ENCODE measurements around the gene LMX1B. TPM values are rescaled to one million over a fixed set of nuclear protein-coding genes. Genes with fewer than 3 reads are reported as not detected.
A peak's percentile ranks its signal among the peaks of the same experiment; 100 is the strongest.

The LMX1B gene
- total and polyA plus RNA-seq, 7 experiments from 2014 or later, result not detected

- peaks cover 10 to 12% of the 10 kb centered on the region in 2 donors for H3K27me3 ChIP-seq (ENCODE audit: control insufficient read depth in 2 of 2, insufficient read depth in 2 of 2, low read length in 2 of 2)
- H3K4me1 Mint-ChIP-seq, result peaks cover 6 to 17% (median 11%) of the 10 kb centered on the region in 7 donors
- no peak for ATAC-seq
- no peaks in the 10 kb centered on the region for H3K9me3 ChIP-seq (ENCODE audit: control insufficient read depth in 2 of 3, low read length in 3 of 3)
- CTCF ChIA-PET, result no interaction called here
- H3K4me3 ChIP-seq (ENCODE audit: low read length), result no peak overlapping the region
- POLR2A ChIA-PET, result no interaction called here
- H3K4me3 Mint-ChIP-seq, result peak overlapping the region in 1 of 10 donors; percentile 25
- H3K36me3 Mint-ChIP-seq, result peaks cover 0 to 1% (median 0%) of the 10 kb centered on the region in 5 donors
- intact Hi-C loops (cut with micrococcal nuclease), result no loop called here
- H3K4me1 ChIP-seq (ENCODE audit: control insufficient read depth in 2 of 2, insufficient read depth in 2 of 2, low read length in 2 of 2), result peaks cover 6 to 7% of the 10 kb centered on the region in 2 donors
- DNase-seq, result no peak
- H3K36me3 ChIP-seq (ENCODE audit: control insufficient read depth in 2 of 3, insufficient read depth in 3 of 3, low read length in 3 of 3), result no peaks in the 10 kb centered on the region
- no peak overlapping the region for H3K27ac ChIP-seq (ENCODE audit: low read depth, low read length)
- no peak overlapping the region for H3K27ac Mint-ChIP-seq
- no peaks in the 10 kb centered on the region for H3K9me3 Mint-ChIP-seq
- H3K27me3 Mint-ChIP-seq, result peaks cover 43 to 75% (median 63%) of the 10 kb centered on the region in 5 donors
Measured at GRCh38 chr9:126609191-126609590, 4.5 kb upstream of the LMX1B start.

DNA sequence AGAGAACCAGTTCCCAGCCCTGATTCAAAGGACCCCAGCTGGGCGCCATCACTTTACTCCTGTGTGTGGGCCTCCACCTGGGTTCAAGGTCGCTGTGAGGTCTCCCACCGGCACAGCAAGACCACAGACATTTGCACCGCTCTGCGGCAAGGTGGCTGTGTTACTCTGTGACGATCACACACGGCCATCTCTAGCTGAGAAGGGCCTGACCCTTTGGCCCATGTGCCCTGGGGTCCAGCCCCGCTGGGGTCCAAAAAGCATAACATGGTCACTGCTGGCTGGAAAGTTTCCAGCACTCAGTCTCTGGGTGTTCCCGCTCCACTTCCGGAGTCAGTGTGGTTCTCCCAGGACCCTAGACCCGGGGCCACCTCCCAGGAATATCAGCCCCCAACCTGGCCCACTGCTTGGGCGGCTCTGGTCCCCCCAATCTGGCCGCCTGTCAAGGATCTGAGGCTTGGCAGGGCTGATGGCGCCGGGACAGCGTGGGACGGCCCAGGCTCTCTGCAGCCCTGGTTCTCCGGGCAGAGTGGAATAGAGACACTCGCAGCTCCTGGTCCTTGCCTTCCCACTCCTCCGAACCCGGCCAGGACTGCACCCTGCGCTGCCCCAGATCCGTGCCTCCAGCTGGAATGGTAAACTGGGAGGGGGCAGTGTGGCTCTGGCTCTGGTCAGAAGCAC lies 3.9 kb upstream of the LMX1B start:
- Histone ChIP-seq H3K4me3 (ENCODE audit: low read length) (no peak overlapping the region), H3K27me3 (ENCODE audit: control insufficient read depth in 2 of 2, insufficient read depth in 2 of 2, low read length in 2 of 2) (peaks cover 10 to 12% of the 10 kb centered on the region in 2 donors), H3K9me3 (ENCODE audit: control insufficient read depth in 2 of 3, low read length in 3 of 3) (no peaks in the 10 kb centered on the region), H3K27ac (ENCODE audit: low read depth, low read length) (no peak overlapping the region), H3K36me3 (ENCODE audit: control insufficient read depth in 2 of 3, insufficient read depth in 3 of 3, low read length in 3 of 3) (no peaks in the 10 kb centered on the region), H3K4me1 (ENCODE audit: control insufficient read depth in 2 of 2, insufficient read depth in 2 of 2, low read length in 2 of 2) (peaks cover 6 to 7% of the 10 kb centered on the region in 2 donors)
- ChIA-PET CTCF (no interaction called here), POLR2A (no interaction called here)
- Mint-ChIP-seq H3K9me3 (no peaks in the 10 kb centered on the region), H3K4me3 (peak overlapping the region in 1 of 10 donors; percentile 25), H3K27ac (no peak overlapping the region), H3K36me3 (peaks cover 0 to 1% (median 0%) of the 10 kb centered on the region in 5 donors), H3K4me1 (peaks cover 10 to 22% (median 15%) of the 10 kb centered on the region in 7 donors), H3K27me3 (peaks cover 48 to 78% (median 69%) of the 10 kb centered on the region in 5 donors)
- DNase-seq (no peak), ATAC-seq (no peak)
- intact Hi-C loops (cut with micrococcal nuclease), result loop anchor here in 1 of 2 donors (2.0 to 5.0 kb wide), 2 partner anchors 17 to 172 kb away; no protein-coding TSS in a partner anchor

DNA sequence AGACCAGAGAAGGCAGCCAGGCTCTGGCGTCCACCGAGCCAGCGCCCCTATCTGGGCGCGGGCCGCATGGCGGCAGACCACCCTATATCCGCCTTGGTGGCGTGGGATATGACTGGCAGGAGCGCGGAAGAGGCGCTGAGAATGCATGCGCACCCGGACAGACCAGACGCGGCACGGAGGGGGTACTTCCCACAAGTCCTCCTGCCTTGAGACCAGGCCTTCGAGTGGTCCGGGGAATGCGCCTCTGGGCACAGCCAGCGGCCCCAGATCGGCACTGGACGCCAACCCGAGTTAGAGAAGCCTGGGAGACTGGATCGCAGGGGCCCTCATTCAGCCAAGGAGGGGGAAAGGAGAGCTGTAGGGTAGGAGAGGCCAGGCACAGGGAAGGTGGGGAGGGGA lies 2.5 kb upstream of the LMX1B start:
- peaks cover 0 to 1% (median 0%) of the 10 kb centered on the region in 5 donors for H3K36me3 Mint-ChIP-seq
- DNase-seq, result peak in 1 of 9 donors; percentile 12

DNA sequence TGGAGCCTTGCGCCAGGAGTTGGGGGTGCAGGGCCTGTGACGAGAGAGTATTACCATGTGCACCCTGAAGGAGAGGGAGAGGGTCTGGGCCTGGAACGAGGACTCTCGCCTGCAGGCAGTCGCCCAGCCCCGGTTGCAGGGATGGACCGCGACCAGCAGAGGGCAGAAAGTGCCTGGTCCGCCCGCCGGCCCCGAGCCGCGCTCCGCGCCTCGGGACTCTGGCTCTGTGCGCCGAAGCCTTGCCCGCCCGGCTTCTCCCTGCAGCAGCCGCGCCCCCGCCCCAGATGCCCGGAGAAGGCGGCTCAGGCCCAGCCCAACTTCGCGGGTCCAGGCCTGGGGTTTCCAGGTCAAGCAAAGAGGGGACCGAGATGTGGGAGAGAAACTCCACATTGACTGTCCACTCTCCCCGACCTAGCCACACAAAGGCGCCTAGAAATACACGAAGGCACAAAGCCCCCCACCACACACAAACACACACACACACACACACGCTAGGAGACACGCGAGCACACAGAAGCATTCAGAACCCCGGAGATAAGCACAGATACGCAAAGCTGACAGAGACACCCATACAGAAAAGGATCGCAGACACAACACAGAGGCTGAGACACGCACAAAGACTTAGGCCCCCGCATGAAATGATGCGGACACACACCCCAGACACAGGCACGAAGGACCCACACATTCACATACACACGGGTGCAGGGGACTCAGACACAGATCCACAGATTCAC lies 2.0 kb upstream of the LMX1B start:
- ChIA-PET POLR2A (no interaction called here), CTCF (no interaction called here)
- Mint-ChIP-seq H3K4me3 (peak overlapping the region; percentile 2 to 88 (median 80)), H3K27ac (peak overlapping the region in 1 of 9 donors; percentile 52), H3K4me1 (peaks cover 11 to 25% (median 16%) of the 10 kb centered on the region in 7 donors), H3K27me3 (peaks cover 43 to 79% (median 66%) of the 10 kb centered on the region in 5 donors), H3K36me3 (peaks cover 0 to 1% (median 0%) of the 10 kb centered on the region in 5 donors), H3K9me3 (no peaks in the 10 kb centered on the region)
- intact Hi-C loops (cut with micrococcal nuclease), result loop anchor here (1.0 to 5.0 kb wide), 4 partner anchors 15 to 171 kb away; no protein-coding TSS in a partner anchor
- no peak overlapping the region for H3K27ac ChIP-seq (ENCODE audit: low read depth, low read length)
- peaks cover 6 to 7% of the 10 kb centered on the region in 2 donors for H3K4me1 ChIP-seq (ENCODE audit: control insufficient read depth in 2 of 2, insufficient read depth in 2 of 2, low read length in 2 of 2)
- no peaks in the 10 kb centered on the region for H3K36me3 ChIP-seq (ENCODE audit: control insufficient read depth in 2 of 3, insufficient read depth in 3 of 3, low read length in 3 of 3)
- H3K27me3 ChIP-seq (ENCODE audit: control insufficient read depth in 2 of 2, insufficient read depth in 2 of 2, low read length in 2 of 2), result peaks cover 10 to 12% of the 10 kb centered on the region in 2 donors
- ATAC-seq, result peak; percentile 87
- peak overlapping the region; percentile 18 for H3K4me3 ChIP-seq (ENCODE audit: low read length)
- H3K9me3 ChIP-seq (ENCODE audit: control insufficient read depth in 2 of 3, low read length in 3 of 3), result no peaks in the 10 kb centered on the region
- DNase-seq, result peak; percentile 19 to 76 (median 55)

More for the DNA sequence above, 2.5 kb upstream of the LMX1B start:
- Mint-ChIP-seq H3K9me3 (no peaks in the 10 kb centered on the region), H3K4me1 (peaks cover 10 to 25% (median 16%) of the 10 kb centered on the region in 7 donors), H3K27ac (peak overlapping the region in 2 of 9 donors; percentile 52 to 77), H3K4me3 (peak overlapping the region in 8 of 10 donors; percentile 45 to 88 (median 72)), H3K27me3 (peaks cover 44 to 78% (median 66%) of the 10 kb centered on the region in 5 donors)
- Histone ChIP-seq H3K9me3 (ENCODE audit: control insufficient read depth in 2 of 3, low read length in 3 of 3) (no peaks in the 10 kb centered on the region), H3K27ac (ENCODE audit: low read depth, low read length) (no peak overlapping the region), H3K4me1 (ENCODE audit: control insufficient read depth in 2 of 2, insufficient read depth in 2 of 2, low read length in 2 of 2) (peaks cover 6 to 7% of the 10 kb centered on the region in 2 donors), H3K27me3 (ENCODE audit: control insufficient read depth in 2 of 2, insufficient read depth in 2 of 2, low read length in 2 of 2) (peaks cover 10 to 12% of the 10 kb centered on the region in 2 donors), H3K4me3 (ENCODE audit: low read length) (no peak overlapping the region), H3K36me3 (ENCODE audit: control insufficient read depth in 2 of 3, insufficient read depth in 3 of 3, low read length in 3 of 3) (no peaks in the 10 kb centered on the region)
- ChIA-PET POLR2A (no interaction called here), CTCF (no interaction called here)
- no peak for ATAC-seq
- intact Hi-C loops (cut with micrococcal nuclease), result loop anchor here (1.0 to 5.0 kb wide), 3 partner anchors 16 to 171 kb away; no protein-coding TSS in a partner anchor

GRCh38 chr9:126612326-126612812 lies 1.4 kb upstream of the LMX1B start:
- ChIA-PET CTCF (no interaction called here), POLR2A (no interaction called here)
- peaks cover 0 to 1% (median 0%) of the 10 kb centered on the region in 5 donors for H3K36me3 Mint-ChIP-seq
- Histone ChIP-seq H3K27me3 (ENCODE audit: control insufficient read depth in 2 of 2, insufficient read depth in 2 of 2, low read length in 2 of 2) (peaks cover 10 to 12% of the 10 kb centered on the region in 2 donors), H3K27ac (ENCODE audit: low read depth, low read length) (no peak overlapping the region), H3K4me3 (ENCODE audit: low read length) (peak overlapping the region; percentile 18), H3K4me1 (ENCODE audit: control insufficient read depth in 2 of 2, insufficient read depth in 2 of 2, low read length in 2 of 2) (peaks cover 6 to 7% of the 10 kb centered on the region in 2 donors), H3K9me3 (ENCODE audit: control insufficient read depth in 2 of 3, low read length in 3 of 3) (no peaks in the 10 kb centered on the region), H3K36me3 (ENCODE audit: control insufficient read depth in 2 of 3, insufficient read depth in 3 of 3, low read length in 3 of 3) (no peaks in the 10 kb centered on the region)
- H3K27ac Mint-ChIP-seq, result peak overlapping the region in 1 of 9 donors; percentile 36
- DNase-seq, result peak in 1 of 9 donors; percentile 10
- H3K27me3 Mint-ChIP-seq, result peaks cover 43 to 79% (median 66%) of the 10 kb centered on the region in 5 donors
- intact Hi-C loops (cut with micrococcal nuclease), result loop anchor here (2.0 to 5.0 kb wide), 2 partner anchors 78 to 170 kb away; no protein-coding TSS in a partner anchor
- peak; percentile 31 for ATAC-seq
- H3K4me3 Mint-ChIP-seq, result peak overlapping the region; percentile 2 to 88 (median 80)
- H3K4me1 Mint-ChIP-seq, result peaks cover 11 to 26% (median 16%) of the 10 kb centered on the region in 7 donors
- no peaks in the 10 kb centered on the region for H3K9me3 Mint-ChIP-seq

GRCh38 chr9:126612813-126613641 lies 701 bp upstream of the LMX1B start:
- peaks cover 0 to 1% (median 0%) of the 10 kb centered on the region in 5 donors for H3K36me3 Mint-ChIP-seq
- H3K27me3 Mint-ChIP-seq, result peaks cover 40 to 80% (median 62%) of the 10 kb centered on the region in 5 donors
- POLR2A ChIA-PET, result no interaction called here
- peaks cover 6 to 7% of the 10 kb centered on the region in 2 donors for H3K4me1 ChIP-seq (ENCODE audit: control insufficient read depth in 2 of 2, insufficient read depth in 2 of 2, low read length in 2 of 2)
- no peak overlapping the region for H3K27ac ChIP-seq (ENCODE audit: low read depth, low read length)
- CTCF ChIA-PET, result no interaction called here
- peaks cover 12 to 27% (median 19%) of the 10 kb centered on the region in 7 donors for H3K4me1 Mint-ChIP-seq
- H3K27ac Mint-ChIP-seq, result peak overlapping the region in 1 of 9 donors; percentile 49
- H3K36me3 ChIP-seq (ENCODE audit: control insufficient read depth in 2 of 3, insufficient read depth in 3 of 3, low read length in 3 of 3), result no peaks in the 10 kb centered on the region
- H3K9me3 Mint-ChIP-seq, result no peaks in the 10 kb centered on the region
- H3K4me3 ChIP-seq (ENCODE audit: low read length), result no peak overlapping the region
- no peak for ATAC-seq
- peak overlapping the region; percentile 47 to 88 (median 76) for H3K4me3 Mint-ChIP-seq
- intact Hi-C loops (cut with micrococcal nuclease), result loop anchor here (2.0 to 5.0 kb wide), 2 partner anchors 78 to 169 kb away; no protein-coding TSS in a partner anchor
- no peaks in the 10 kb centered on the region for H3K9me3 ChIP-seq (ENCODE audit: control insufficient read depth in 2 of 3, low read length in 3 of 3)
- peaks cover 10 to 12% of the 10 kb centered on the region in 2 donors for H3K27me3 ChIP-seq (ENCODE audit: control insufficient read depth in 2 of 2, insufficient read depth in 2 of 2, low read length in 2 of 2)
- no peak for DNase-seq

All from naive thymus-derived CD4-positive, alpha-beta T cell (primary cell).